Midbrain (tissue), 1 donor: ENCODE results near the gene TTC21B.

Experiments
- DNase-seq: peaks from one replicate; lab custom pipeline; 2025; lab: John Stamatoyannopoulos, UW

The TTC21B gene

GRCh38 chr2:165835363-165835762 lies 118.2 kb downstream of the TTC21B start:
- DNase-seq, result no peak

- DNase-seq, result no peak
These were observed 120.4 kb downstream of the TTC21B start for GRCh38 chr2:165833156-165833555.

GRCh38 chr2:165827921-165828276 lies 125.7 kb downstream of the TTC21B start:
- DNase-seq, result no peak

- no peak for DNase-seq
These were observed 126.3 kb downstream of the TTC21B start for GRCh38 chr2:165827016-165827920.

GRCh38 chr2:165825041-165825440 lies 128.5 kb downstream of the TTC21B start:
- no peak for DNase-seq
